Mesendoderm (in vitro differentiated cells): ENCODE data around the gene KMT5B.

Experiments used
- DNase-seq: peaks from one replicate; pipeline ENCODE4 v3.0.0; 2013
- H2AK5ac ChIP-seq: 2 replicates; pipeline ENCODE4 v1.6.1; 2013; ENCODE audit warnings: low read length, inconsistent platforms
- H2BK120ac ChIP-seq: 2 replicates; pipeline ENCODE4 v1.6.1; 2013; ENCODE audit warnings: low read depth, mild to moderate bottlenecking, low read length, moderate library complexity, mixed read lengths
- H2BK15ac ChIP-seq: replicated peaks from 2 replicates; pipeline ENCODE4 v1.6.1; 2013; ENCODE audit warnings: low read depth, mild to moderate bottlenecking, moderate library complexity
- H2BK5ac ChIP-seq: 2 replicates; pipeline ENCODE4 v1.6.1; 2013; ENCODE audit warnings: low read length, inconsistent platforms
- H3K18ac ChIP-seq: 2 replicates; pipeline ENCODE4 v1.6.1; 2013; ENCODE audit warnings: mild to moderate bottlenecking, low read length, mixed read lengths
- H3K23ac ChIP-seq: one replicate; pipeline ENCODE4 v1.6.1; 2013; ENCODE audit warnings: low read length
- H3K27ac ChIP-seq: 2 replicates; pipeline ENCODE4 v1.5.1; 2013; ENCODE audit warnings: low read depth, mild to moderate bottlenecking, inconsistent platforms, low read length, moderate library complexity
- H3K27me3 ChIP-seq: 2 replicates; pipeline ENCODE4 v1.6.1; 2013; ENCODE audit warnings: low read length, control low read depth, mild to moderate bottlenecking, inconsistent platforms; ENCODE audit not compliant: insufficient read depth, poor library complexity
- H3K36me3 ChIP-seq: 2 replicates; pipeline ENCODE4 v1.6.1; 2013; ENCODE audit warnings: low read length, inconsistent platforms; ENCODE audit not compliant: control insufficient read depth, insufficient read depth
- H3K4ac ChIP-seq: one replicate; pipeline ENCODE4 v1.6.1; 2013; ENCODE audit warnings: low read depth, mild to moderate bottlenecking, low read length, moderate library complexity
- H3K4me1 ChIP-seq: 2 replicates; pipeline ENCODE4 v1.6.1; 2013; ENCODE audit warnings: low read depth, low read length, inconsistent platforms; ENCODE audit not compliant: control insufficient read depth
- H3K4me2 ChIP-seq: 2 replicates; pipeline ENCODE4 v1.6.1; 2013; ENCODE audit warnings: low read length
- H3K4me3 ChIP-seq: 2 replicates; pipeline ENCODE4 v1.5.1; 2013; ENCODE audit warnings: mild to moderate bottlenecking, low read length
- H3K56ac ChIP-seq: one replicate; pipeline ENCODE4 v1.6.1; 2013; ENCODE audit warnings: low read length
- H3K79me1 ChIP-seq: 2 replicates; pipeline ENCODE4 v1.6.1; 2013; ENCODE audit warnings: low read length, inconsistent platforms
- H3K79me2 ChIP-seq: 2 replicates; pipeline ENCODE4 v1.6.1; 2013; ENCODE audit warnings: mild to moderate bottlenecking, low read length; ENCODE audit not compliant: control insufficient read depth, insufficient read depth
- H3K9ac ChIP-seq: 2 replicates; pipeline ENCODE4 v1.6.1; 2013; ENCODE audit warnings: low read length, inconsistent platforms
- H4K5ac ChIP-seq: one replicate; pipeline ENCODE4 v1.6.1; 2013; ENCODE audit warnings: low read length
- H4K8ac ChIP-seq: one replicate; pipeline ENCODE4 v1.6.1; 2013; ENCODE audit warnings: low read depth, mild to moderate bottlenecking, control low read depth, low read length, moderate library complexity
- WGBS: extraction: QIAGEN DNeasy Blood & Tissue Kit; methylation state at CpG from one replicate; pipeline ENCODE4 v1.1.7; 2013; ENCODE audit warnings: low lambda C conversion rate, missing lambda C conversion rate; ENCODE audit not compliant: insufficient coverage; ENCODE audit errors: extremely low coverage; 5-methylcytosine and 5-hydroxymethylcytosine counted together

Gene KMT5B

DNA sequence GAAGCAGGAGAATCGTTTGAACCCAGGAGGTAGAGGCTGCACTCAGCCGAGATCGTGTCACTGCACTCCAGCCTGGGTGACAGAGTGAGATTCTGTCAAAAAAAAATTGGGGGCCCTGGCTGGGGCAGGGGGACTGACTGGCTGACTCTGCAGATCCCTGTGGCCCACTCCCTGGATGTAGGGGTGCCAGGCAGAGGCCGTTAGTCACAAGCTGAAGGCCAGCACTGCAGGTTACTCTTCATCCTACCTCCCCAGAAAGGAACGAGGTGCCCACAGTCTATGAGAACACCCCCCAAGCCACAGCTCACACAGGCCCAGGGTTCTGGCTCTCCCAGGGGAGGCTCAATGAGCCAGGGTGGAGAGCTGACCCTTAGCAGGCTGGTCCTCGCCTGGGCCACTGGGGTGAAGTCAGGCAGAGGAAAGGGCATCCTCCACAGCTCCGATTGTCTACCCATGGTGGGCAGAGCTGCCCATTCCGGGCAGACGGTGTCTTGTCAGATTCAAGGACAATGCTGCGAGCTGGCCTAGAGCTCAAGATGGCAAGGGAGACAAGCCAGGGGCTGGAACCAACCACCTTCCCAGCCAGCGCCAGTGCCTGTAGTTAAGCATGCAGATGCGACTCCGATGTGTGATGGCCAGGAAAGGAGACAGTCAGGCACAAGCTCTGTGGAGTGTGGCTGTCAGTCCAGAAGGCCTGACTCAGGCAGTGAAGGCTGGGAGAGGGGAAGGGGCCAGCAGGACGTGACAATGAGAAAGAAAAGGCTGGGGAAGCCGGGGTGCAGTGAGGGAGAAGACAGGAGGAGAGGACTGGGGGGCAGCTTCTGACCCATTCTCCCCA, 46.2 kb upstream of the KMT5B start:
- H3K27me3 ChIP-seq: no peaks in the 10 kb centered on the region
- H3K9ac ChIP-seq: no peak overlapping the region
- no peak overlapping the region for H2AK5ac ChIP-seq
- DNase-seq: no peak
- H2BK15ac ChIP-seq: no peak overlapping the region
- H3K36me3 ChIP-seq: peaks cover 15% of the 10 kb centered on the region
- no CpG with 5 or more reads among the region's 15 CpGs for WGBS
- H3K79me2 ChIP-seq: no peaks in the 10 kb centered on the region
- no peak overlapping the region for H3K27ac ChIP-seq
- H2BK5ac ChIP-seq: no peak overlapping the region
- no peaks in the 10 kb centered on the region for H3K79me1 ChIP-seq
- H3K4me3 ChIP-seq: no peak overlapping the region
- no peaks in the 10 kb centered on the region for H3K4me1 ChIP-seq
- peak overlapping the region; percentile 42 for H3K56ac ChIP-seq
- no peak overlapping the region for H3K18ac ChIP-seq
- no peak overlapping the region for H4K8ac ChIP-seq
- no peak overlapping the region for H3K4me2 ChIP-seq
- H3K4ac ChIP-seq: no peak overlapping the region
- no peak overlapping the region for H2BK120ac ChIP-seq
- no peak overlapping the region for H3K23ac ChIP-seq
- no peak overlapping the region for H4K5ac ChIP-seq

DNA sequence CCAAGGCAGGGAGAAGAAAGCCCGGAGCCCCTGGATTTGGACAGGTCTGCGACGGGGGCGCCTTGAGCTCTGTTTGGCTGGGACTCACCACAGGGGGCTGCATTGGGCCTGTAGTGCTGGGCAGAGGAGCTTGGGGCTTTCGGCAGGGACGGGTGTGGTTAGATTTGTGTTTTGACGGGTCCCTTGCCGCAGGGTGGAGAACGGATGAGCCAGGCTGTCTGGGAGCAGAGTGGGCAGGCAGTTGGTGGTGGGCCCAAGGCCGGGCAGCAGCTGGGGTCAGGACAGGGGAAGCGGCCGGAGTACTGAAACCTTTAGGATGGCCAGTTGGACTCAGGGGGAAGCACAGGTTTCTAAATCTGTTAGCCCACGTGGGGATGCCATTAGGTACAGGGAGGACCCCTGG, 45.3 kb upstream of the KMT5B start:
- no peaks in the 10 kb centered on the region for H3K79me2 ChIP-seq
- no peaks in the 10 kb centered on the region for H3K79me1 ChIP-seq
- H3K18ac ChIP-seq: no peak overlapping the region
- DNase-seq: no peak
- H3K4ac ChIP-seq: no peak overlapping the region
- H3K23ac ChIP-seq: no peak overlapping the region
- no peak overlapping the region for H2AK5ac ChIP-seq
- no CpG with 5 or more reads among the region's 13 CpGs for WGBS
- H3K27ac ChIP-seq: no peak overlapping the region
- no peak overlapping the region for H2BK5ac ChIP-seq
- no peak overlapping the region for H3K4me2 ChIP-seq
- H3K56ac ChIP-seq: no peak overlapping the region
- H2BK120ac ChIP-seq: no peak overlapping the region
- no peaks in the 10 kb centered on the region for H3K27me3 ChIP-seq
- no peak overlapping the region for H2BK15ac ChIP-seq
- H3K9ac ChIP-seq: no peak overlapping the region
- no peak overlapping the region for H4K5ac ChIP-seq
- no peak overlapping the region for H4K8ac ChIP-seq
- H3K4me1 ChIP-seq: no peaks in the 10 kb centered on the region
- no peak overlapping the region for H3K4me3 ChIP-seq
- peaks cover 14% of the 10 kb centered on the region for H3K36me3 ChIP-seq

DNA sequence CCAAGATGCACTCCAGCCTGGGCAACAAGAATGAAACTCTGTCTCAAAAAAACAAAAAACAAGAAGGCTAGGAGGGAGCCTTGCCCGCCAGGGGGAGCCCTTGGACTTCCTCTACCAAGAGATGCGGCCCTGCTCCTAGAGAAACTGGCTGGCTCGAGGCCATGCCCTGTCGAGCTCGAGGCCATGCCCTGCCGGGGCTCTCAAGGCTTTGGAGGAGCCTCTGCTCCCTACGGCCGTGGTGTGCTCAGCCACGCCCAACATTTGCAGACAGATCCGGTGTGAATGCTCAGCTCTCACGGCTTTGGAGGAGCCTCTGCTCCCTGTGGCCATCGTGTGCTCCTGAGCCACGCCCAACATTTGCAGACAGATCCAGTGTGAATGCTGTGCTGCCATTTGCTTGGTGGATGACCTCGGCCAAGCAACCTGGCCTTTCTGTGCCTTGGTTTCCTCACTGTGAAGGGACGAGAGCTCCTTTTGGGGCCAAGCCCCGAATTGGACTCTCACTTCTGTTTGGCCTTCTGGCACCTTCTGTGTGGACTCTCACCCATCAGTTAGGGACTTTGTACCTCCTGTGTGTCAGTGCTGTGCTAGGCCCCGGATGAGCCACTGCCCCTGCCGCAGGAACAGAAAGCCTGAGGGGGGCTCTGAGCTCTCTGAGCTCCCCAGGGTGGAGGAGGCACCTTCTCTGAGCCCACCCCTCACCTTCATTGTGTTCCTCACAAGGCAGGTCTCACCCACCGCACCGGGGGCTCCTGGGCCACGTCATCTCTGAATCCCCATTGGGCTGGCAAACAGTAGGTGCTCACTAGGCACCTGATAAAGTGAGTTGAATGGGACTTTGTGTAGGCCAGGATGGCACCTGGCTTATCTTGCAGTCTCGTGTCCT, 44.6 kb upstream of the KMT5B start:
- no peak overlapping the region for H3K4ac ChIP-seq
- H3K23ac ChIP-seq: no peak overlapping the region
- H3K79me1 ChIP-seq: no peaks in the 10 kb centered on the region
- no peaks in the 10 kb centered on the region for H3K4me1 ChIP-seq
- H2BK15ac ChIP-seq: no peak overlapping the region
- H3K56ac ChIP-seq: peak overlapping the region; percentile 68
- H3K36me3 ChIP-seq: peaks cover 13% of the 10 kb centered on the region
- H2BK5ac ChIP-seq: no peak overlapping the region
- H3K18ac ChIP-seq: no peak overlapping the region
- no peaks in the 10 kb centered on the region for H3K79me2 ChIP-seq
- H3K27me3 ChIP-seq: no peaks in the 10 kb centered on the region
- H4K5ac ChIP-seq: no peak overlapping the region
- no peak overlapping the region for H2BK120ac ChIP-seq
- no peak overlapping the region for H4K8ac ChIP-seq
- no CpG with 5 or more reads among the region's 22 CpGs for WGBS
- DNase-seq: peak; percentile 93
- no peak overlapping the region for H3K4me3 ChIP-seq
- no peak overlapping the region for H3K9ac ChIP-seq
- H3K4me2 ChIP-seq: no peak overlapping the region
- no peak overlapping the region for H2AK5ac ChIP-seq
- H3K27ac ChIP-seq: no peak overlapping the region

DNA sequence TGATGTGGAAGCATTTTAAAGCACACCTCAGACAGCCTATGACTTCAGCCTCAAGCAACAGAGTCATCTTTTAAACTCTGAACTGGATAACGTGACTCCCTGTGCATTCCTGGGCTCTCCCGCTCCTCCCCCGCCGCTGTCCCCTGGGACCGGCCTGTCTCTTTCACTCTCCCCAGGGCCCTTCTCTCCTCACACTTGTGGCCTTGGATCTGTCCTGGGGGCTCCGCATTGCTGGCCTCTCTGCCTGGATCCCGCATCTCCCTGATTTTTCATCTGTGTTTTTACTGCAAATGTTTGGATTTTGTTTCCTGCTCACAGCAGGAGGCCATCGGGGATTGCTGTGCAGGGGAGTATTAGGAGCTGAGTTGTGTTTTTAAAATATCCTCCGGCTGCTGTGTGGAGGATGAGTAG, 43.2 kb upstream of the KMT5B start:
- no peaks in the 10 kb centered on the region for H3K27me3 ChIP-seq

DNA sequence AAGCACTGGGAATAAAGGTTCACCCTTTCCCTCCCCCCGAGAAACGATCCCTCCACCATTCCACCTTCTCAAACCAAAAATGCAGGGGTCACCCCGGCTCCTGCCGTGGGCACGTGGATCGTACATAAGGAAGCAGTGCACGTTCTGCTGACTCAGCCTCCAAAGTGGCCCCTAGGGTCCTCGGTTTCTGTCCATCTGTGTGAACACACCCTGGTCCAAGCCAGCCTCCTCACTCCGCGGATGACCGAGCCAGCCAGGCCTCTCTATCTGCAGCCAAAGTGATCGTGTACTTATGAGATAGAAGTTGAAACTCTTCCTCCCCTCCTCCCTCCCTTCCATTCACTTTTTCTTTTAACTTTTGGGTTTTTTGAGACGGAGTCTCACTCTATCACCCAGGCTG, 42.4 kb upstream of the KMT5B start:
- H3K4me2 ChIP-seq: no peak overlapping the region
- no peak for DNase-seq
- H3K9ac ChIP-seq: no peak overlapping the region
- H2BK15ac ChIP-seq: no peak overlapping the region
- no peak overlapping the region for H3K4me3 ChIP-seq
- H2BK5ac ChIP-seq: no peak overlapping the region
- no peak overlapping the region for H3K27ac ChIP-seq
- peaks cover 1% of the 10 kb centered on the region for H3K36me3 ChIP-seq
- no peaks in the 10 kb centered on the region for H3K27me3 ChIP-seq
- no peak overlapping the region for H3K23ac ChIP-seq
- H2AK5ac ChIP-seq: no peak overlapping the region
- no peak overlapping the region for H4K5ac ChIP-seq
- H2BK120ac ChIP-seq: no peak overlapping the region
- H3K4ac ChIP-seq: no peak overlapping the region
- no peak overlapping the region for H3K56ac ChIP-seq
- no peak overlapping the region for H4K8ac ChIP-seq
- no peaks in the 10 kb centered on the region for H3K79me1 ChIP-seq
- H3K79me2 ChIP-seq: no peaks in the 10 kb centered on the region
- H3K18ac ChIP-seq: no peak overlapping the region
- H3K4me1 ChIP-seq: no peaks in the 10 kb centered on the region
- WGBS: no CpG with 5 or more reads among the region's 13 CpGs

More for the DNA sequence above, 43.2 kb upstream of the KMT5B start:
- H3K18ac ChIP-seq: no peak overlapping the region
- no peak overlapping the region for H4K8ac ChIP-seq
- no peak overlapping the region for H3K4me3 ChIP-seq
- no CpG with 5 or more reads among the region's 9 CpGs for WGBS
- peaks cover 3% of the 10 kb centered on the region for H3K36me3 ChIP-seq
- H3K4ac ChIP-seq: no peak overlapping the region
- no peak overlapping the region for H2AK5ac ChIP-seq
- H3K9ac ChIP-seq: no peak overlapping the region
- H3K79me1 ChIP-seq: no peaks in the 10 kb centered on the region
- H3K4me1 ChIP-seq: no peaks in the 10 kb centered on the region
- no peak overlapping the region for H4K5ac ChIP-seq
- H3K27ac ChIP-seq: no peak overlapping the region
- no peak overlapping the region for H3K23ac ChIP-seq
- no peak overlapping the region for H2BK5ac ChIP-seq
- DNase-seq: no peak
- no peak overlapping the region for H2BK15ac ChIP-seq
- no peak overlapping the region for H3K56ac ChIP-seq
- no peak overlapping the region for H2BK120ac ChIP-seq
- H3K79me2 ChIP-seq: no peaks in the 10 kb centered on the region
- no peak overlapping the region for H3K4me2 ChIP-seq
